Transverse colon (tissue), 4 donors: ENCODE measurements around the gene FAM151B. TPM values are rescaled to one million over a fixed set of nuclear protein-coding genes. Genes with fewer than 3 reads are reported as not detected.

Experiments used
- DNase-seq: peaks from one replicate; pipeline ENCODE4 v3.0.0-alpha.2; 2019
- H3K27ac ChIP-seq, 4 donors: fragments of 200-600 bp; sonication (generic); 2 replicates each; pipeline ENCODE4 v1.5.1; 2016 to 2018; ENCODE audit warnings: inconsistent platforms in 4 of 4
- H3K27me3 ChIP-seq: fragments of 200-600 bp; sonication (generic); 2 replicates; pipeline ENCODE4 v1.5.1; 2017; ENCODE audit warnings: inconsistent platforms
- H3K36me3 ChIP-seq, 4 donors: fragments of 200-600 bp; sonication (generic); 2 replicates each; pipeline ENCODE4 v1.5.1; 2017 to 2019; ENCODE audit warnings: inconsistent platforms in 4 of 4
- H3K4me1 ChIP-seq, 4 donors: fragments of 200-600 bp; sonication (generic); 2 replicates each; pipeline ENCODE4 v1.5.1; 2017 to 2020; ENCODE audit warnings: inconsistent platforms in 4 of 4
- H3K4me3 ChIP-seq, 4 donors: fragments of 200-600 bp; sonication (generic); 1 replicate in 1 of 4; 2 replicates in 3 of 4; pipeline versions ENCODE4 v1.5.1 to v1.6.1; 2017 to 2019; ENCODE audit warnings: inconsistent platforms in 4 of 4
- H3K9me3 ChIP-seq, 2 donors: fragments of 200-600 bp; sonication (generic); 2 replicates each; pipeline ENCODE4 v1.5.1; 2017 to 2019; ENCODE audit warnings: inconsistent platforms in 2 of 2
- EP300 ChIP-seq: sonication (generic); formaldehyde crosslinking; IDR thresholded peaks from one replicate; pipeline ENCODE4 v1.6.1; 2017; ENCODE audit warnings: antibody characterized with exemption, low read depth
- POLR2A ChIP-seq: fragments of 450-650 bp; IDR thresholded peaks from one replicate; pipeline ENCODE4 v1.6.1; 2016; ENCODE audit warnings: antibody characterized with exemption, mild to moderate bottlenecking, moderate library complexity
- POLR2AphosphoS5 ChIP-seq, 3 donors: sonication (generic); formaldehyde crosslinking; IDR thresholded peaks; one replicate each; pipeline ENCODE4 v1.6.1; 2016; ENCODE audit warnings: antibody characterized with exemption in 3 of 3
- WGBS, 2 donors: methylation state at CpG; one replicate each; pipeline ENCODE4 v1.1.5; 2018; ENCODE audit warnings: low coverage in 1 of 2; 5-methylcytosine and 5-hydroxymethylcytosine counted together
- in situ Hi-C, 4 donors: fragments of 200-750 bp; cut with MboI; loops; one replicate each; pipeline versions ENCODE4 v1.15.0 to v1.15.1; 2017; ENCODE audit warnings: low sequenced_read_pairs in 3 of 4, low pct_ligation_motif_present in 1 of 4, low pct_unique_long_range_greater_than_20kb in 1 of 4
- intact Hi-C: fragments of 100-400 bp; cut with DNase I; formaldehyde crosslinking; loops from one replicate; pipeline ENCODE4 v1.15.1; 2023; ENCODE audit warnings: low total_unique reads
- total RNA-seq, 4 donors: library from RNA; depleted of rRNA; stranded (reverse); fragments of >200 nt; gene quantifications; one replicate each; pipeline ENCODE4 v1.1.0, GENCODE V29; 2016
- TF ChIP-seq, protein P1 (sequence below), 5 experiments: fragments of 200-600 bp in 3 of 5; fragments of 450-650 bp in 2 of 5; sonication (generic) in 3 of 5; IDR thresholded peaks; 1 replicate in 2 of 5; 2 replicates in 3 of 5; pipeline ENCODE4 v1.5.1; 2016 to 2017; ENCODE audit warnings: antibody characterized with exemption in 5 of 5, inconsistent platforms in 3 of 5, mild to moderate bottlenecking in 2 of 5, moderate library complexity in 1 of 5

The FAM151B gene
- total RNA-seq, 4 donors from 2014 or later: 1.1 to 4.1 (median 3.8) TPM; not detected in 1

DNA sequence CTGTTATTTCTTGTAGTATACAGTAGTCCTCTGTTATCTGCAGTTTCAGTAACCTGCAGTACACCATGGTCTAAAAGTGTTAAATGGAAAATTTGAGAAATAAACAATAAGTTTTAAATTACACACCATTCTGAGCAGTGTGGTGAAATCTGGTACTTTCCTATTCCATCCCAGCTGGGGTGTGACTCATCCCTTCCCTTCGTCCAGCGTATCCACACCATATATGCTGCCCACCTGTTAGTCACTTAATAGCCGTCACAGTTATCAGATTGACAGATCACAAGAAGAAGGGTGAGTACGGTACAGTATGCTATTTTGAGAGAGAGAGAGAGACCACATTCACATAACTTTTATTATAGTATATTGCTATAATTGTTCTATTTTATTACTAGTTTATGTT is 28.9 kb downstream of the FAM151B start:
- in situ Hi-C loops: no loop called here
- DNase-seq: no peak
- no peaks in the 10 kb centered on the region for H3K36me3 ChIP-seq
- H3K27me3 ChIP-seq: no peaks in the 10 kb centered on the region
- no peak overlapping the region for H3K4me3 ChIP-seq
- no peak for TF ChIP-seq POLR2AphosphoS5 (IDR thresholded peaks at IDR 0.05)
- no peak for TF ChIP-seq EP300
- TF ChIP-seq POLR2A: no peak
- TF ChIP-seq, protein P1, sequence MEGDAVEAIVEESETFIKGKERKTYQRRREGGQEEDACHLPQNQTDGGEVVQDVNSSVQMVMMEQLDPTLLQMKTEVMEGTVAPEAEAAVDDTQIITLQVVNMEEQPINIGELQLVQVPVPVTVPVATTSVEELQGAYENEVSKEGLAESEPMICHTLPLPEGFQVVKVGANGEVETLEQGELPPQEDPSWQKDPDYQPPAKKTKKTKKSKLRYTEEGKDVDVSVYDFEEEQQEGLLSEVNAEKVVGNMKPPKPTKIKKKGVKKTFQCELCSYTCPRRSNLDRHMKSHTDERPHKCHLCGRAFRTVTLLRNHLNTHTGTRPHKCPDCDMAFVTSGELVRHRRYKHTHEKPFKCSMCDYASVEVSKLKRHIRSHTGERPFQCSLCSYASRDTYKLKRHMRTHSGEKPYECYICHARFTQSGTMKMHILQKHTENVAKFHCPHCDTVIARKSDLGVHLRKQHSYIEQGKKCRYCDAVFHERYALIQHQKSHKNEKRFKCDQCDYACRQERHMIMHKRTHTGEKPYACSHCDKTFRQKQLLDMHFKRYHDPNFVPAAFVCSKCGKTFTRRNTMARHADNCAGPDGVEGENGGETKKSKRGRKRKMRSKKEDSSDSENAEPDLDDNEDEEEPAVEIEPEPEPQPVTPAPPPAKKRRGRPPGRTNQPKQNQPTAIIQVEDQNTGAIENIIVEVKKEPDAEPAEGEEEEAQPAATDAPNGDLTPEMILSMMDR (IDR thresholded peaks at IDR 0.05): no peak
- no peaks in the 10 kb centered on the region for H3K9me3 ChIP-seq
- 75 to 76% methylated on average over 4 of the region's 4 CpGs for WGBS, 2 donors
- intact Hi-C loops: no loop called here
- H3K27ac ChIP-seq: no peak overlapping the region
- H3K4me1 ChIP-seq: no peaks in the 10 kb centered on the region

DNA sequence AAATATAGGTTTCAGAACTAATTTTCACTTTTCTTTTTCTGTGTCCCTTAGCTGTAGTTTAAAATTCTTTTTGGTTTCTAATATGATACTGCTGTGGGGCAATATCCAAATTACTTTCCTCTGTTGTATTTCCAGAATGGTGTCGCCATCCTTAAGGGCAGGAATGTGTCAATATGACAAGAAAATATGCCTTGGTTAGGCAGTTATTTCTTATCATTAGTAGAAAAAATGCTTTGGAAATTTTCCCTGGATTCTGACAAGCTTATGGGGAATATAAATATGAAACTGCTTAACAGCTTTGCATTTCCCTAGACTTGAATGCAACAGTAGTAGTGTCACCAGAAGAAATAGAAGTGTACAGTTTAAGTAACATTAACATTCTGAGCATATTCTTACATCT is 52.8 kb downstream of the FAM151B start:
- DNase-seq: no peak
- TF ChIP-seq POLR2AphosphoS5 (IDR thresholded peaks at IDR 0.05) (no peak), POLR2A (no peak), EP300 (no peak)
- TF ChIP-seq, protein P1 (IDR thresholded peaks at IDR 0.05): no peak
- H3K4me1 ChIP-seq: no peaks in the 10 kb centered on the region
- in situ Hi-C loops: no loop called here
- WGBS, 2 donors: 75 to 100% methylated on average over 1 of the region's 1 CpG
- no peak overlapping the region for H3K4me3 ChIP-seq
- intact Hi-C loops: no loop called here
- no peaks in the 10 kb centered on the region for H3K36me3 ChIP-seq
- H3K27me3 ChIP-seq: no peaks in the 10 kb centered on the region
- H3K9me3 ChIP-seq: peaks cover 0 to 6% of the 10 kb centered on the region in 2 donors
- no peak overlapping the region for H3K27ac ChIP-seq

DNA sequence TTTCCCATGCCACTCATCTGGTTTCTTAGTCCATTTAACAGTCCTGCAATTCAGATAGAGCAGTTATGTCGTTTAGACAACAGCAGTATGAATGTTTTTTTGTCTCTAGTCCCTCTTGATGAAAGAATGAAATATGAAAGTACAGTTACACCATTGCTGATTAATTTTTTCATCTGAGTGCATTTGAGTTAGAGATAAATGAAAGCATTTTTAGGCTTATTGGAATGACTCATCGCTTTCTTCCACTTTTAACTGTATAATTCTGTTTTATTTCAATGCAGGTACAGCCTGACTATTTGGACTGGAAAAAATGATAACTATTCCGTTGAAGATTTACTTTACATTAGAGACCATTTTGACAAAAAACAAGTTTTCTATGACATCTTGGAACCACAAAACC is 53.5 kb downstream of the FAM151B start:
- WGBS, 2 donors: 50 to 65% methylated on average over 3 of the region's 3 CpGs
- intact Hi-C loops: no loop called here

DNA sequence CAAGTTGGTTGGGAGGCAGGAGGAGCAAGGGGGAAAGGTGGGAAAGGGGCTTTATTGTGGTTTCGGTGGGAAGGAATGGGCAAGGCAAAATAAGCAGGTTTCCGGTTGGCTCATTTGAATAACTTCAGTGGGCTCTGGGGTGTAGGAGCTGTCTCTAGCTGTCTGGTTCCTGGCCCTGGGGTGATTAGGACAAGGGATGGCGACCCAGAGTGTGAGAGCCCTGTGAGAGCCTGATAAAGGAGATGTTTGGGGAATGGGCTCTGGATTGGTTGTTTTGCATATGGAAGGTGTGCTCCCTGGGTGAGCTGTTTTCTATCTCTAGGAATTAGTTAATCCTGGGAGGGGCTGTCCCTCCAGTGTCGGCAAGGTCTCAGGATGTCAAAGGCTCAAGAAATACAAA is 66.7 kb downstream of the FAM151B start:
- DNase-seq: no peak
- H3K9me3 ChIP-seq: no peaks in the 10 kb centered on the region
- no peak overlapping the region for H3K4me3 ChIP-seq
- WGBS, 2 donors: 58 to 71% methylated on average over 2 to 4 of the region's 4 CpGs
- H3K27ac ChIP-seq: no peak overlapping the region
- peaks cover 36% of the 10 kb centered on the region for H3K27me3 ChIP-seq
- no peaks in the 10 kb centered on the region for H3K36me3 ChIP-seq
- TF ChIP-seq, protein P1 (IDR thresholded peaks at IDR 0.05): no peak
- TF ChIP-seq EP300 (no peak), POLR2AphosphoS5 (IDR thresholded peaks at IDR 0.05) (no peak), POLR2A (no peak)
- intact Hi-C loops (loop anchor here (5.0 kb wide), 1 partner anchor 182 kb away; no protein-coding TSS in a partner anchor), in situ Hi-C loops (no loop called here)
- H3K4me1 ChIP-seq: no peaks in the 10 kb centered on the region

More for the DNA sequence above, 53.5 kb downstream of the FAM151B start:
- Histone ChIP-seq H3K4me1 (no peaks in the 10 kb centered on the region), H3K36me3 (no peaks in the 10 kb centered on the region), H3K9me3 (no peaks in the 10 kb centered on the region), H3K4me3 (no peak overlapping the region), H3K27me3 (no peaks in the 10 kb centered on the region), H3K27ac (no peak overlapping the region)
- in situ Hi-C loops: no loop called here
- no peak for DNase-seq
- no peak for TF ChIP-seq POLR2AphosphoS5 (IDR thresholded peaks at IDR 0.05)

DNA sequence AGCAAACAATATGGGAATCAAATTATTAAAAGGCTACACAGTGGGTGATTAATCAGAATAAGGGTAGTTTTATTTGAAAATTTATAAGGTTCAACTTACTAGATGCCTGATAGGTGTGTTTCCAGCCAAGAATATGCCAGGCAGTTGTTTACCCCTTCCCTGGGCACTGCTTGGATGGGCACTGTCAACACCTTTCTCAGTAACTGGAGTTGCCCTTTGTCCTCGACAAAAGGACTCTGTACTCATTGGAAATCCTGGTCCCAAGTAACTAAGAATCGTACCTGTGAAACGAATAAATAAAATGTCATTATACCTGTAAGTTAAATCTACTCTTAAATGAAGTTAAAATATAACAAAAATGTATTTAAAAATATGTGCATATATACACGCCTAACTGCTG is 67.2 kb downstream of the FAM151B start:
- Histone ChIP-seq H3K27me3 (peaks cover 40% of the 10 kb centered on the region), H3K27ac (no peak overlapping the region), H3K4me1 (no peaks in the 10 kb centered on the region), H3K4me3 (no peak overlapping the region), H3K36me3 (no peaks in the 10 kb centered on the region), H3K9me3 (no peaks in the 10 kb centered on the region)
- intact Hi-C loops: no loop called here
- 79 to 93% methylated on average over 2 to 4 of the region's 4 CpGs for WGBS, 2 donors
- DNase-seq: no peak
- in situ Hi-C loops: no loop called here
- TF ChIP-seq EP300 (no peak), POLR2A (no peak), POLR2AphosphoS5 (IDR thresholded peaks at IDR 0.05) (no peak)
- TF ChIP-seq, protein P1 (IDR thresholded peaks at IDR 0.05): no peak
